GM18498 (cell line): Measurements from ENCODE around the gene MRPL54.

ENCODE experiments used
- ATAC-seq: cut with Tn5 transposase; IDR thresholded peaks from one replicate; pipeline ENCODE4 v1.9.1; 2021; ENCODE audit warnings: mild to moderate bottlenecking, moderate library complexity; ENCODE audit not compliant: unreplicated experiment

The MRPL54 gene

GRCh38 chr19:3782903-3783302 is 20.4 kb downstream of the MRPL54 start:
- no peak for ATAC-seq

DNA sequence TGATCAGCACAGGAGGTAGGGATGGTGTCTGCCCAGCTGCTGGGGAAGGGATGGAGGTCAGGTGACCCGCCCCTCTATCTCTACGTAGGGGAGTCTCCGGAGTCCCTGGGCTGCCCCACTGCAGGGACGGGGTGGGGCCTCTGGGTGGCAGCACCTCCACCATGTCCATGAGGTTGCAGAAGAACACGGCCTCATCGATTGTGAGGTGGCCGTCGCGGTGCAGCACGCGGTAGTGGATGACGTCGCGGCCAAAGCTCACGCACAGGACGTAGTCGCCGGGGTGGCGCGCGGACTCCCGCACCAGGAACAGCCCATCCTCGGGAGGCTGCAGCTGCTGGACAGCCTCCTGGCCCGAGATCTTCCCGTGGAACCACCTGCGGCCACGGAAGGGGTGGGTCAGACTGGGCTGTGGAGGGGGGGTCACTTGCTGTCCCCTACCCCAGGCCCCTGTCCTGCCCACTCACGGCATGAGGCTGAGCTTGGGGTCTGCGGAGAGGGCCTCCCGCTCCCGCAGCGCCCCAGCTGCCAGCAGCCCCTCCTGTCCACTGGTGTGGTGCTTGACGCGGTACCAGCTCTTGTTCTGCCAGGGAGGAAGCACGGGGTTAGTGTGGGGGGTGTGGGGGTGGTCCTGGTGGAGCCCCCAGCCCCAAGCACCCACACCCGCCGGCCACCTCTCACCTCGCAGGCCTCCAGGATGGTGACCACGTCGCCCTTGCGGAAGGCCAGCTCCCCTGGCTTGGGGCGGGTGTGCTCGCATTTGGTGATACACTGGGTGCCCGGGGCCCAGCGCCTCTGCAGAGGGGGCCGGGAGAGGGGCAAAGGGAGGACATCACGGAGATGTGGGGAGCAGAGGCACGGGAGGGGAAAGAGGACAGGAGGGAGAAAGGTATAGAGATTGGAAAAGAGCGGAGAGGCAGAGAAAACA is 21.4 kb downstream of the MRPL54 start:
- no peak for ATAC-seq

DNA sequence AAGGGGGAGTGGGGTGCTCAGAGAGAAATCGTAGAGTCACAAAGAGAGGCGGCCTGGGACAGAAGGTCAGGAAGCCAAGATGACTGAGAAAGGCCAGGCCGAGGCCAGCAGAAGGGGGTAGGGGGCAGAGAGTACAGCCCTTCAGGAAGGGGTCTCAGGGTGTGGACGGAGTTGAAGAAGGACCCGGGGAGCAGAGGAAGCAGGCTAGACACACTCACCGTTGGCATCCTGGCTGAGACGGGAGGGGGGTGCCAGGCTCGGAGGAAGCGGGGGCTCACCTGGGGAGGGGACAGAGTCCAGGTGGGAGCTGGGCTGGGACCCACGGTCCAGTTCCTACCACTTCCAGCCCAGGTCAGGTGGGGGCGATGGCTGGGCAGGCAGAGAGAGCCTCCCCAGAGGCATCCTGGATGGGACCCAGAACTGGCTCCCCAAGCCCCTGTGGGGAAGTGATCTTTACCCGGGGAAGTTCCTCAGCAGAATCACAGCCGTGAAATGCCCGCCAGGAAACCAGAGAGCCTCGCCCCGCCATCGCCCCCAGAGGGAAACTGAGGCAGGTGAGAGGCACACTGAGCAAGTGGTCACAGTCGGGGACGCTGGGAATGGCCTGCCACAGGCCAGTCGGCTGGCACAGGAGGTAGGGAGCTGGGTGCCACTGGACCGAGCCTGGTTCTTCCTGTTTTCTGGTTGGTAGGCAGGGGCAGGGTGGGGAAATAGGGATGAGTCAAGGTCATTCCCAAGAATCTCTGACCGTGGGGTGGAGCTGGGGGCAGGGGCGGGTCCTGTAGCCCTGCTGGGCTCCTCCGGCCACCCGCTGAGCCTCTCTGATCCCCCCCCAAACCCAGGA is 22.3 kb downstream of the MRPL54 start:
- no peak for ATAC-seq

GRCh38 chr19:3785451-3785937 is 23.0 kb downstream of the MRPL54 start:
- ATAC-seq = no peak

DNA sequence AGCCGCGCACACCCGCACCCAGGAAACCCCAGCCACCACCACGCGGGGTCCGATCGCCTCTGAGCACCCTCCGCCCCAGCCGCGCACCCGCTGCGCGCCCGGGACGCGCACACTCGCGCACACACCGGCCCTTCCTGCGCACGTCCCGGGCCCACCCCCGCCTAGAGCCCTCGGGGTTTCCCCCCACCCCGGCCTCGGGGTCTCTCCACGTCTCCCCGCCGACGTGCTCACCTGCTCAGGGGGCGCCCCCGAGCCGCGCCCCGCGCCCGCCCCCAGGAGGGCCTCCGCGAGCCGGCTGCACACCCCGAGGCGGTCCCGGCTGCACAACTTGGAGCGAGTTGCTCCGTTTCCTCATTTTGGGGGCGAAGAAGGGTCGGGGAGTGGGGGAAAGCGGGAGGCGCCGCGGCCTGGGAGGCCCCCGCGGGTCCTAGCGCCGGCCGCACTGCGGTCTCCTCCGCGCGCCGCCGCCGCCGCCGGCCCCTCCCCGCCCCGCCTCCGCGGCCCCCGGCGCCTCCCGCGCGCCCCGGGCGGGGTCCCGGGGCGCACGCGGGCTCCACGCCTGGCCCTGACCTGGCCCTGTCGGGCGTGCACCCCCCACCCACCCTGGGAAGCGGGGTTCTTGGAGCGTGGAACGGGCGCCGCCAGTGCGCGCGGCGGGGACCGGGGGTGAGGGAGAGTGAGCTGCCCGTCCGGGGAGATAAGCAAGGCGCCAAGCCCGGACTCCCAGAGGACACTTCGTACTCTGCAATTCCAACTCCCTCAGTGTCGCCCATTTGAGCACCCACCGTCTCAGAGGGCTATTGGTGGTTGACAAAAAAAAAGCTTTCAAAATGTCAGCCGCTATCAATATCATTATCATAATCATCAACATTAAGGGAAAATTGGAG is 23.7 kb downstream of the MRPL54 start, which contains the start of gene MATK:
TSS of gene MATK (minus strand) at position 444 of the 887 bp plus-strand sequence. CDS start 1,246 bp downstream, outside the sequence.
- no peak for ATAC-seq

DNA sequence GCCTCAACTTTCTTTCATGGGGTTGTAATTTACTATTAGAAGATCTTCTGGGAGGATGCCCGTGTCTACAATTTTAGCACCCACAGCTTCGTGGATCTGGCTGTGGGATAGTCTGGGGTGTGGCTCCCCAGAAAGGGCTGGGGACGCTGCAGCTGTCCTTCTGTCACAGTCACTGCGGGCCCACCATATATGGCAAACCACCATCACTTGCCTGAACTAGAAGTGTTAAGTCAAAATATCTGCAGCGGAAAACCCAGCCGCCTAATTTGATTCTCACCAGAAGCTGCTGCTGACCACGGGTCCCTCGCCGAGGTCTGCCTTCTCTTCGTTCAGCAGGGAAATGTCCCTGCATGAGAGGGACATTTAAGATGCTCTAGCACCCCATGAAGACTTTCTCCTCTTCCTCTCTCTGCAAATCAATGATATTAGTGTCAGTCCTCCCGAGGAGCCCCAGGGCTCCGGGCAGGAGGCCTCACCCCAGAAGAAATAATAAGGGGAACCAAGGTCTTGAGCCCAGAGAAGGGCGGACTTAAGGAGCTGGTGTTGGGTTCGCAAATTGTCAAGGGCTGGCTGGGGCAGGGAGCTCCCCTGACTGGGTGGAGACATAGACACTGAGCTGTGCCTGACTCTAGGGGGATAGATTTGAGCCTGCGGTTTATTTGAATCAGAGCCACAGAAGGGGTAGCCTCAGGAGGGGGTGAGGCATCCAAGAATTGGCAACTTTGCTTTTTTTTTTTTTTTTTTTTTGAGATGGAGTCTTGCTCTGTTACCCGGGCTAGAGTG is 26.7 kb downstream of the MRPL54 start:
- no peak for ATAC-seq

GRCh38 chr19:3790209-3790734 is 27.8 kb downstream of the MRPL54 start:
- ATAC-seq = no peak

- no peak for ATAC-seq
Observed at GRCh38 chr19:3790941-3791340, 28.5 kb downstream of the MRPL54 start.

DNA sequence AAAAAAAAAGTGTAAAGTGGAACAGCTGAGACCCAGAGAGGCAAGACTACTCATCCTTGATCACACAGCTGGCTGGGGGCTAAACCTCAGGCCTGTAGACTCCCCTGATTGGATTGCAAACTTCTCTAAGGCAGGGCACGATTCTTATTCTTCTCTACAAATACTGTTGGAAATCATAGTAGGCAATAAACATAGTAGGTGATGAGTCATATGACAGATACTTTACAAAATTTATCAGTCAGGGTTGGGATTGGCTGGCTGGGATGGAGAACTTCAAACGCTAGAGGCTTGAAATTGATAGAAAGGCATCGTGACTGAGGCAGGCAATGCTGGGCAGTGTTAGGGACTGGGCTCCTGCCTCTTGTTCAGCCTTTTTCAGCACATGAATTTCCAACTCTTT is 29.6 kb downstream of the MRPL54 start:
- ATAC-seq = no peak

DNA sequence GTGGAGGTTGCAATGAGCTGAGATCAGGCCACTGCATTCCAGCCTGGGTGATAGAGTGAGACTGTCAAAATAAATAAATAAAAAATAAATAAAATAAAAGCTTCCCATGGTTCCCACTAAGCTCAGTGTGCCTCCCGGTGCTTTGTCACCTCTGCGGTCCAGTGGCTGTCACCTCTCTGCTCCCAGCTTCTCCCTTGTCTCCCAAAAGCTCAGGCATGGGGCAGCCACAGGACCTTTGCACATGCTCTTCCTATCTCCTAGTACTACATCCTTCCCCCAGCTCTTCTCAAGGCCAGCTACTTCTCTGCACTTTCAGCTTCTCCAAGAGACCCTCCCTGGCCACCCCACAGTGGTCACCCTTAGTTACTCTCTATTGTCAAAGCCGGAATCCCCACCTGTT is 31.3 kb downstream of the MRPL54 start:
- no peak for ATAC-seq

DNA sequence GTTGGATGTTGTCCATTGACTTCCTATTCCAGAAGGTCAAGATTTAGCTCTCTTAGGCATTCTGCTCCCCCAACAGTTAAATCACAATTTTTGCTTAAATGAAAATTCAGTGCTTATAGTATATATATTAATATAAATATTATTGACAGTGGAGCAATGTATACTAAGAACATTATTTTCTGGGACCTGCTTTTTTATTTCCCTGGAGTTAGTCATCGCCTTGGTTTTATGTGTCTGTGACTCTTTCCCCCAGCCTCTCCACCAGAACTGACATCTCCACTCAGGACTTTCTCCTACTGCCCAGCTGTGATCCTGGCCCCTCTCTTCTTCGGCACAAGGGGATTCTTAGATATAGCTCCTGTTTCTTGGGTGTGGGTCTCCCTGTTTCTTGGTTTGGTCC is 33.9 kb downstream of the MRPL54 start:
- no peak for ATAC-seq

GRCh38 chr19:3798137-3798536 is 35.7 kb downstream of the MRPL54 start:
- no peak for ATAC-seq

DNA sequence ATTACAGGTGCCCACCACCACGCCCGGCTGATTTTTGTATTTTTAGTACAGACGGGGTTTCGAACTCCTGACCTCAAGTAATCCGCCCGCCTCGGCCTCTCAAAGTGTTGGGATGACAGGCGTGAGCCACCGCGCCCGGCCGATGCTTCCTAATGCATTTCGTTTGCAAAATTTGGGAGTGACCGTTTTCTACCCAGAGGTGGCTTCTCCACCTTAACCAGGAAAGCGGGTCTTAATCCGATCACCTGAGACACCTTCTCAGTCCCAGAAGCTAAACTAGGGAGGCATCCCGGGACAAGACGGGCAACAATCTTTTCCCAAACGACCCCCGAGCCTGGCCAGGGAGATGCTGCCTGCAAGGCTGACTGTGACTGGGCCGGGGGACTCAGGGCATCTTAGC is 38.5 kb downstream of the MRPL54 start:
- no peak for ATAC-seq

DNA sequence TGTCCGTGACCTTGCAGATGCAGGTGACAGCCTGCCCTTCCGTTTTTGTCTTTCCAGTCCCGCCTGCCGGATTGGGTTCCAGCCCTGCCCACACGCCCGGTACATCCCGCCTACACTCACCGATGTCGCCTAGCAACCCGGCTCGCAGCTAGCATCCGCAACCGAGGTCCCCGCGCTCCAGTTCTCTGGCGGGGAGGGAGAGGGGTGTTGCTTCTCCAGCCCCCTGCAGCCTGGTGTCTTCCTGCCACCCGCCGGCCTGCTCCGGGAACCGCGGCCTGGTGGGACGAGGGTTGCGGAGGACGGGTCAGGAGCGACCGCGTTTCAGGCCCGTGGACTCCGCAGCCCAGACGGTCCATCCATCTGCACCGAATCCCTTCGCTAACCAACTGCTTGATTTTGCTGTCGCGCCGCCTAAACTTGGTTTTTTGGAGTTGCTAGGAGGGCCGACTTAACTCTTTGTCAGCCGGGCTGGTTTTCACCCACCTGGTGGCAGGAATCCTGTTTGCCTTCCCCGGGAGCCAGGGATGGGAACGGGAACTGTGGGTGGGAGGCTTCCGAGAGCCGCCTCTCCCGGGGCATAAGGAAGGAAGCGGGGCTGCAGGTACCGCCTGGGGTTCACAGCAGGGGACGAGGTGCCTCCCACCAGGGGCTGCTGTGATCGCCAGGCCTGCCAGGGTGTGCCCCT is 39.1 kb downstream of the MRPL54 start:
- no peak for ATAC-seq

DNA sequence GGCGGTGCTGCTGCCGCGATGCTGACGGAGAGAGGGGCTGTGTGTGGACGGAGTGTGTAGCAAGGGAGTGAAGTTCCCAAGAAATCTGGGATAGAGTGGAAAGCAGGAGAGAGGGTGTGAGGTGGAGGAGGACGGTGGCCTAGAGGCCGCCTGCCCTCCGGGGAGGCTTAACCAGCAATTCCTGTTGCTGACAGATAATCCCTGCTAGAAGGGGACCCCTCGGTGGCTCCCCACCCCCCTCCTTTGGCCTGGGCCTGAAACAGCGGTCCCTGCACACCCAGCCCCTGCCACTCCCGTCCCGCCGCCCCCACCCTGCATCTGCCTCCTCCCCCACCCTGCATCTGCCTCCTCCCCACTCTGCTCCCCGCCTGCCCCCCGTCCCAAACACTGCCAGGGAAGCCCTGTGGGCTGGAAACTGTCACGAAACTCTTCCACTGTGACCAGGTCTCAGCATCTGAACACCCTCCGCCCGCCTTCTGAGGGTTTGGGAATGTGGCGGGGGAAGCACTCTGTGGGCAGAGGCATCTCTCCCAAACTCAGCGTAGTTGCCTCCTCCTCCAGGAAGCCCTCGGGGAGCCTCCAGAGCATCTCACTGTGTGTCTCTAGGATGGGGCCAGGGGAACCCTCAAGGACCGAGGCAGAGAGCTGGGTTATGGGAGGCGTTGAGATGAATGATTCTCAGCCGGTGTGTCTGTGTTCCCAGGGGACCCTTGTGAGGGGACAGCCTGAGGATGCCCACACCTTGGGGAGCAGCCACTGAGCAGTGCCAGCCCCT is 40.8 kb downstream of the MRPL54 start:
- ATAC-seq = no peak

GRCh38 chr19:3803986-3804385 is 41.5 kb downstream of the MRPL54 start:
- ATAC-seq = no peak

GRCh38 chr19:3804429-3804828 is 41.9 kb downstream of the MRPL54 start:
- no peak for ATAC-seq

GRCh38 chr19:3805859-3806258 is 43.4 kb downstream of the MRPL54 start:
- ATAC-seq = no peak
